HG03521 (cell line): ENCODE measurements around the gene MTUS2.
A peak's percentile ranks its signal among the peaks of the same experiment; 100 is the strongest.

ENCODE experiments used
- ATAC-seq: cut with Tn5 transposase; IDR thresholded peaks from one replicate; pipeline ENCODE4 v1.9.1; 2021; ENCODE audit warnings: mild to moderate bottlenecking, moderate library complexity; ENCODE audit not compliant: unreplicated experiment

Gene MTUS2

GRCh38 chr13:29499506-29500165 is 679.5 kb downstream of the MTUS2 start:
- ATAC-seq, result no peak

GRCh38 chr13:29500386-29500785 is 680.2 kb downstream of the MTUS2 start:
- ATAC-seq, result no peak

GRCh38 chr13:29501674-29502073 is 681.5 kb downstream of the MTUS2 start:
- no peak for ATAC-seq

- no peak for ATAC-seq
Measured at GRCh38 chr13:29502391-29503008, 682.4 kb downstream of the MTUS2 start.

GRCh38 chr13:29503041-29503837 is 683.1 kb downstream of the MTUS2 start:
- no peak for ATAC-seq

GRCh38 chr13:29504691-29505090 is 684.6 kb downstream of the MTUS2 start:
- ATAC-seq, result no peak

GRCh38 chr13:29505511-29505910 is 685.4 kb downstream of the MTUS2 start:
- no peak for ATAC-seq

- ATAC-seq, result no peak
Measured at GRCh38 chr13:29505950-29506349, 685.8 kb downstream of the MTUS2 start.

- ATAC-seq, result no peak
Measured at GRCh38 chr13:29507356-29507755, 687.2 kb downstream of the MTUS2 start.

GRCh38 chr13:29508130-29508875 is 688.2 kb downstream of the MTUS2 start:
- ATAC-seq, result peak; percentile 78

GRCh38 chr13:29508876-29509252 is 688.7 kb downstream of the MTUS2 start:
- ATAC-seq, result no peak

GRCh38 chr13:29509999-29510589 is 690.0 kb downstream of the MTUS2 start:
- ATAC-seq, result no peak

- no peak for ATAC-seq
Measured at GRCh38 chr13:29510651-29511084, 690.5 kb downstream of the MTUS2 start.

GRCh38 chr13:29511106-29511796 is 691.1 kb downstream of the MTUS2 start:
- ATAC-seq, result no peak

- no peak for ATAC-seq
Measured at GRCh38 chr13:29511980-29512379, 691.8 kb downstream of the MTUS2 start.

- no peak for ATAC-seq
Measured at GRCh38 chr13:29513002-29513980, 693.2 kb downstream of the MTUS2 start.

GRCh38 chr13:29513981-29514719 is 694.0 kb downstream of the MTUS2 start:
- ATAC-seq, result no peak

GRCh38 chr13:29514720-29515310 is 694.7 kb downstream of the MTUS2 start:
- ATAC-seq, result no peak
